Neuronal stem cell (in vitro differentiated cells): ENCODE results near the gene CACNA1F.
A peak's percentile ranks its signal among the peaks of the same experiment; 100 is the strongest.

Source experiments
- DNase-seq: peaks from one replicate; pipeline ENCODE4 v3.0.0-alpha.2; 2013; ENCODE audit warnings: low spot score
- H2AFZ ChIP-seq: one replicate; pipeline ENCODE4 v1.6.1; 2013; ENCODE audit warnings: mild to moderate bottlenecking, low read length, inconsistent platforms
- H2AK5ac ChIP-seq: 2 replicates; pipeline ENCODE4 v1.6.1; 2013; ENCODE audit warnings: low read depth, mild to moderate bottlenecking, inconsistent platforms, low read length, moderate library complexity, mixed read lengths
- H2BK120ac ChIP-seq: 2 replicates; pipeline ENCODE4 v1.6.1; 2013; ENCODE audit warnings: low read depth, mild to moderate bottlenecking, inconsistent platforms, low read length, moderate library complexity, mixed read lengths
- H2BK12ac ChIP-seq: one replicate; pipeline ENCODE4 v1.6.1; 2013; ENCODE audit warnings: low read length, inconsistent platforms
- H2BK15ac ChIP-seq: 2 replicates; pipeline ENCODE4 v1.6.1; 2013; ENCODE audit warnings: mild to moderate bottlenecking, low read length, inconsistent platforms, mixed read lengths
- H2BK5ac ChIP-seq: one replicate; pipeline ENCODE4 v1.6.1; 2013; ENCODE audit warnings: inconsistent platforms, mild to moderate bottlenecking, low read length, moderate library complexity
- H3K14ac ChIP-seq: one replicate; pipeline ENCODE4 v1.6.1; 2013; ENCODE audit warnings: low read length, inconsistent platforms
- H3K18ac ChIP-seq: 2 replicates; pipeline ENCODE4 v1.6.1; 2013; ENCODE audit warnings: low read length, inconsistent platforms
- H3K23ac ChIP-seq: 2 replicates; pipeline ENCODE4 v1.6.1; 2013; ENCODE audit warnings: low read depth, mild to moderate bottlenecking, mixed read lengths, low read length, inconsistent platforms; ENCODE audit not compliant: poor library complexity
- H3K27ac ChIP-seq: replicated peaks from 3 replicates; pipeline ENCODE4 v1.5.1; 2013; ENCODE audit warnings: low read length, inconsistent platforms
- H3K27me3 ChIP-seq, 3 experiments: 2 replicates each; pipeline ENCODE4 v1.6.1; 2013; ENCODE audit warnings: low read length in 3 of 3, mild to moderate bottlenecking in 2 of 3, inconsistent platforms in 1 of 3, low read depth in 1 of 3, mixed read lengths in 1 of 3, moderate library complexity in 1 of 3; ENCODE audit not compliant: control insufficient read depth in 3 of 3, insufficient read depth in 3 of 3
- H3K36me3 ChIP-seq, 2 donors: replicated peaks in 1 of 2; 2 replicates each; pipeline ENCODE4 v1.6.1; 2013; ENCODE audit warnings: low read length in 2 of 2; ENCODE audit not compliant: control insufficient read depth in 2 of 2, insufficient read depth in 2 of 2
- H3K4ac ChIP-seq: 2 replicates; pipeline ENCODE4 v1.6.1; 2013; ENCODE audit warnings: inconsistent platforms, mild to moderate bottlenecking, low read length, moderate library complexity
- H3K4me1 ChIP-seq, 2 donors: 1 replicate in 1 of 2; 2 replicates in 1 of 2; pipeline ENCODE4 v1.6.1; 2013; ENCODE audit warnings: low read length in 2 of 2, low read depth in 1 of 2; ENCODE audit not compliant: control insufficient read depth in 2 of 2, insufficient read depth in 1 of 2
- H3K4me2 ChIP-seq: one replicate; pipeline ENCODE4 v1.6.1; 2013; ENCODE audit warnings: mild to moderate bottlenecking, low read length, inconsistent platforms; ENCODE audit not compliant: insufficient read depth, poor library complexity, severe bottlenecking
- H3K4me3 ChIP-seq, 2 donors: 2 replicates each; pipeline ENCODE4 v1.5.1; 2013; ENCODE audit warnings: low read length in 2 of 2, mild to moderate bottlenecking in 2 of 2, inconsistent platforms in 1 of 2, moderate library complexity in 1 of 2
- H3K79me1 ChIP-seq: one replicate; pipeline ENCODE4 v1.6.1; 2013; ENCODE audit warnings: low read depth, mild to moderate bottlenecking, inconsistent platforms, low read length, moderate library complexity
- H3K9ac ChIP-seq: one replicate; pipeline ENCODE4 v1.6.1; 2013; ENCODE audit warnings: mild to moderate bottlenecking, low read depth, low read length, inconsistent platforms; ENCODE audit not compliant: poor library complexity
- H3K9me3 ChIP-seq, 2 donors: replicated peaks in 1 of 2; 2 replicates each; pipeline versions ENCODE3 to v1.6.1; 2013; ENCODE audit warnings: low read length in 2 of 2, mild to moderate bottlenecking in 2 of 2, inconsistent platforms in 1 of 2, low read depth in 1 of 2, mixed read lengths in 1 of 2, moderate library complexity in 1 of 2; ENCODE audit not compliant: control insufficient read depth in 2 of 2, insufficient read depth in 1 of 2
- H4K8ac ChIP-seq: one replicate; pipeline ENCODE4 v1.6.1; 2013; ENCODE audit warnings: low read depth, mild to moderate bottlenecking, inconsistent platforms, low read length, moderate library complexity
- H4K91ac ChIP-seq: one replicate; pipeline ENCODE4 v1.6.1; 2013; ENCODE audit warnings: low read length, low read depth, mild to moderate bottlenecking, inconsistent platforms; ENCODE audit not compliant: poor library complexity
- WGBS, 2 donors: extraction: QIAGEN DNeasy Blood & Tissue Kit; methylation state at CpG; one replicate each; pipeline ENCODE4 v1.1.7; 2013; ENCODE audit warnings: missing lambda C conversion rate in 2 of 2, mixed read lengths in 1 of 2; ENCODE audit not compliant: insufficient read length in 2 of 2, insufficient replicate concordance in 1 of 2; ENCODE audit errors: extremely low coverage in 2 of 2; 5-methylcytosine and 5-hydroxymethylcytosine counted together

CACNA1F gene

GRCh38 chrX:49163555-49164419 lies 69.4 kb downstream of the CACNA1F start:
- peaks cover 0 to 9% (median 7%) of the 10 kb centered on the region in 3 experiments for H3K27me3 ChIP-seq

DNA sequence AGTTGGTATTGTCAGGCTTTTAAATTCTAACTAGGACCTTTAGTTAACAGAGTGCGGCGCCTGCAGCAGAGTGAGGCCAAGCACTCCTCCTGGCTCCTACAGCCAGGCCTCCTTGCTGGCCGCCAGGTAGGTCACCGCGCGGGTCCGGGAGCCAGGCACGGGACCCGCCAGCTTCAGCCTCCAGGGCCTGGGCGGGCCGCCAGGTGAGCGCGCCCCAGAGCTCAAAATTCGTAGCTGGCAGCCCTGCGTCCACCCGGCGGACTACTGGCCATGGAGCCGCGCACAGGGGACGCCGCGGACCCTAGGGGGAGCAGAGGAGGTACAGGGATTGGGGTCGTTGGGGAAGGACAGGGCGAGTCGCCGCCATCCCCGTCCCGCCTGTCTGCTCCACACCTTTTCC lies 70.5 kb downstream of the CACNA1F start, which contains the start of gene MAGIX:
Gene MAGIX (plus strand): TSS at position 139 of the 400 bp plus-strand sequence. CDS start 132 bp downstream, at position 271.
- Histone ChIP-seq H3K79me1 (peaks cover 2% of the 10 kb centered on the region), H3K4ac (no peak within 1 kb of the TSS), H3K14ac (no peak within 1 kb of the TSS), H2BK5ac (no peak within 1 kb of the TSS), H2AK5ac (no peak within 1 kb of the TSS), H2BK12ac (no peak within 1 kb of the TSS), H3K4me2 (peak within 1 kb of the TSS; percentile 33), H2BK120ac (no peak within 1 kb of the TSS), H3K9ac (no peak within 1 kb of the TSS), H3K36me3 (no peaks in the 10 kb centered on the region), H4K91ac (no peak within 1 kb of the TSS), H3K27ac (no peak within 1 kb of the TSS), H4K8ac (no peak within 1 kb of the TSS), H3K4me1 (peaks cover 0 to 11% of the 10 kb centered on the region in 2 donors), H2AFZ (peak within 1 kb of the TSS; percentile 91), H3K9me3 (no peaks in the 10 kb centered on the region), H3K4me3 (peak within 1 kb of the TSS; percentile 28 to 57), H3K27me3 (peaks cover 0 to 9% (median 7%) of the 10 kb centered on the region in 3 experiments), H2BK15ac (no peak within 1 kb of the TSS), H3K23ac (no peak within 1 kb of the TSS), H3K18ac (peak within 1 kb of the TSS; percentile 6)
- WGBS, 2 donors: no CpG with 5 or more reads among the region's 28 CpGs
- DNase-seq: no peak

More at GRCh38 chrX:49163555-49164419, 69.4 kb downstream of the CACNA1F start:
- Histone ChIP-seq H3K36me3 (no peaks in the 10 kb centered on the region), H3K79me1 (peaks cover 2% of the 10 kb centered on the region), H3K23ac (no peak overlapping the region), H4K8ac (no peak overlapping the region), H2AFZ (peak overlapping the region; percentile 91), H3K14ac (no peak overlapping the region), H3K4me3 (peak overlapping the region; percentile 33 to 58), H2BK12ac (no peak overlapping the region), H2AK5ac (no peak overlapping the region), H3K18ac (peak overlapping the region; percentile 76), H4K91ac (no peak overlapping the region), H2BK120ac (no peak overlapping the region), H2BK5ac (no peak overlapping the region), H3K4me2 (peak overlapping the region; percentile 33), H3K4me1 (peaks cover 0 to 11% of the 10 kb centered on the region in 2 donors), H3K9me3 (no peaks in the 10 kb centered on the region), H3K4ac (no peak overlapping the region), H2BK15ac (no peak overlapping the region), H3K27ac (peak overlapping the region; percentile 63), H3K9ac (peak overlapping the region; percentile 60)
- WGBS, 2 donors: no CpG with 5 or more reads among the region's 69 CpGs
- DNase-seq: peak; percentile 71

DNA sequence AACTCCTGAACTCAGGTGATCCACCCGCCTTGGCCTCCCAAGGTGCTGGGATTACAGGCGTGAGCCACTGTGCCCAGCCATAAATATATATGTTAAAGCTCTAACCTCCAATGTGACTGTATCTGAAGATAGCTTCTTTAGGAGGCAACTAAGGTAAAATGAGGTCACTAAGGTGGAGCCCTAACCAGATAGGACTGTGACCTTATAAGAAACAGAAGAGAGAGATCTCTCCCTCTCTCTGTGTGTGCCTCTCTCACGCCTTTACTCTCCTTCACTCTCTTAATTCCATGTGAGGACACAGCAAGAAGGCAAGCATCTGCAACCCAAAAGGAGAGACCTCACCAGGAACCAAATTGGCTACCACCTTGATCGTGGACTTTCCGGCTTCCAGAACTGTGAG lies 71.5 kb downstream of the CACNA1F start:
- no peaks in the 10 kb centered on the region for H3K9me3 ChIP-seq
- no peak overlapping the region for H3K4ac ChIP-seq
- H3K9ac ChIP-seq: no peak overlapping the region
- no peak overlapping the region for H3K4me2 ChIP-seq
- no peak overlapping the region for H2BK15ac ChIP-seq
- no peak overlapping the region for H2AK5ac ChIP-seq
- H2BK120ac ChIP-seq: no peak overlapping the region
- no peak overlapping the region for H3K27ac ChIP-seq
- H4K8ac ChIP-seq: no peak overlapping the region
- no peak for DNase-seq
- H2BK12ac ChIP-seq: no peak overlapping the region
- no peak overlapping the region for H3K18ac ChIP-seq
- no CpG with 5 or more reads among the region's 5 CpGs for WGBS, 2 donors
- H3K79me1 ChIP-seq: peaks cover 2% of the 10 kb centered on the region
- no peak overlapping the region for H3K23ac ChIP-seq
- H3K36me3 ChIP-seq: no peaks in the 10 kb centered on the region
- H4K91ac ChIP-seq: no peak overlapping the region
- H3K27me3 ChIP-seq: peaks cover 0 to 12% (median 7%) of the 10 kb centered on the region in 3 experiments
- H3K4me1 ChIP-seq: peaks cover 0 to 5% of the 10 kb centered on the region in 2 donors
- no peak overlapping the region for H3K4me3 ChIP-seq
- no peak overlapping the region for H3K14ac ChIP-seq
- no peak overlapping the region for H2AFZ ChIP-seq
- H2BK5ac ChIP-seq: no peak overlapping the region

- Histone ChIP-seq H4K8ac (no peak overlapping the region), H2BK5ac (no peak overlapping the region), H3K4me1 (peaks cover 0 to 5% of the 10 kb centered on the region in 2 donors), H3K27ac (no peak overlapping the region), H3K4me2 (no peak overlapping the region), H3K4ac (no peak overlapping the region), H3K9me3 (no peaks in the 10 kb centered on the region), H2AFZ (no peak overlapping the region), H3K9ac (no peak overlapping the region), H3K14ac (no peak overlapping the region), H4K91ac (no peak overlapping the region), H3K27me3 (peaks cover 0 to 12% (median 7%) of the 10 kb centered on the region in 3 experiments), H3K4me3 (no peak overlapping the region), H3K18ac (no peak overlapping the region), H3K79me1 (peaks cover 2% of the 10 kb centered on the region), H3K36me3 (no peaks in the 10 kb centered on the region), H2BK15ac (no peak overlapping the region), H2AK5ac (no peak overlapping the region), H2BK120ac (no peak overlapping the region), H3K23ac (no peak overlapping the region), H2BK12ac (no peak overlapping the region)
- WGBS, 2 donors: no CpG with 5 or more reads among the region's 2 CpGs
- DNase-seq: no peak
Observed at GRCh38 chrX:49160908-49161307, 72.2 kb downstream of the CACNA1F start.
